Measurements from ENCODE around the gene SLC12A8.

Gene SLC12A8

GRCh38 chr3:125050488-125051090 is 162.0 kb downstream of the SLC12A8 start:
- no peak for DNase-seq

GRCh38 chr3:125048282-125048681 is 164.3 kb downstream of the SLC12A8 start:
- no peak for DNase-seq

GRCh38 chr3:125045965-125046364 is 166.6 kb downstream of the SLC12A8 start:
- DNase-seq: peak; percentile 90

- DNase-seq: no peak
These were observed 167.4 kb downstream of the SLC12A8 start for GRCh38 chr3:125045194-125045593.

- DNase-seq: no peak
These were observed 168.9 kb downstream of the SLC12A8 start for GRCh38 chr3:125043599-125044151.

- DNase-seq: no peak
These were observed 169.7 kb downstream of the SLC12A8 start for GRCh38 chr3:125042725-125043406.

- DNase-seq: no peak
These were observed 173.1 kb downstream of the SLC12A8 start for GRCh38 chr3:125039131-125040100.

- no peak for DNase-seq
These were observed 174.9 kb downstream of the SLC12A8 start for GRCh38 chr3:125037498-125038150.

- DNase-seq: no peak
These were observed 177.3 kb downstream of the SLC12A8 start for GRCh38 chr3:125035217-125035616.

GRCh38 chr3:125033616-125034015 is 178.9 kb downstream of the SLC12A8 start:
- no peak for DNase-seq

GRCh38 chr3:125033135-125033534 is 179.4 kb downstream of the SLC12A8 start:
- DNase-seq: no peak

GRCh38 chr3:125032683-125033082 is 179.9 kb downstream of the SLC12A8 start:
- no peak for DNase-seq

Data from fibroblast of skin of right quadriceps (primary cell).